Loucy (cell line): ENCODE measurements around the gene PAK5.

Source experiments
- H2AFZ ChIP-seq: fragments of 200-600 bp; sonication (generic); 2 replicates; pipeline ENCODE4 v1.6.0; 2016; ENCODE audit warnings: antibody characterized with exemption, mild to moderate bottlenecking, low read length, moderate library complexity
- H3F3A ChIP-seq: fragments of 200-600 bp; 2 replicates; pipeline ENCODE4 v1.6.0; 2016; ENCODE audit warnings: antibody characterized with exemption, low read depth, mild to moderate bottlenecking
- H3K27me3 ChIP-seq: fragments of 200-600 bp; sonication (generic); 2 replicates; pipeline ENCODE4 v1.6.1; 2014; ENCODE audit warnings: low read length, mild to moderate bottlenecking; ENCODE audit not compliant: insufficient read depth, poor library complexity, severe bottlenecking
- H3K36me3 ChIP-seq: fragments of 200-600 bp; sonication (generic); 2 replicates; pipeline ENCODE4 v1.6.1; 2016; ENCODE audit warnings: low read length; ENCODE audit not compliant: insufficient read depth
- H3K4me1 ChIP-seq: fragments of 200-600 bp; sonication (generic); 2 replicates; pipeline ENCODE4 v1.5.1; 2014; ENCODE audit warnings: low read length, mild to moderate bottlenecking; ENCODE audit not compliant: insufficient read depth, poor library complexity, severe bottlenecking
- H3K4me2 ChIP-seq: fragments of 200-600 bp; sonication (generic); 2 replicates; pipeline ENCODE4 v1.6.0; 2014; ENCODE audit warnings: antibody characterized with exemption, low read length, low read depth, mild to moderate bottlenecking; ENCODE audit not compliant: poor library complexity, severe bottlenecking
- H3K4me3 ChIP-seq: fragments of 200-600 bp; sonication (generic); 2 replicates; pipeline ENCODE4 v1.5.1; 2014; ENCODE audit warnings: low read length, mild to moderate bottlenecking, mixed read lengths; ENCODE audit not compliant: poor library complexity, severe bottlenecking
- H3K79me2 ChIP-seq: fragments of 200-600 bp; sonication (generic); 2 replicates; pipeline ENCODE4 v1.6.1; 2014; ENCODE audit warnings: low read length; ENCODE audit not compliant: insufficient read depth
- H3K9ac ChIP-seq: fragments of 200-600 bp; sonication (generic); 2 replicates; pipeline ENCODE4 v1.6.0; 2014; ENCODE audit warnings: mild to moderate bottlenecking, low read depth, low read length, moderate library complexity; ENCODE audit not compliant: poor library complexity, severe bottlenecking
- H3K9me2 ChIP-seq: fragments of 200-600 bp; sonication (generic); replicated peaks from 2 replicates; pipeline ENCODE4 v1.6.1; 2016; ENCODE audit warnings: low read depth, low read length, mixed read lengths
- H3K9me3 ChIP-seq: fragments of 200-600 bp; sonication (generic); 2 replicates; pipeline ENCODE4 v1.6.1; 2014; ENCODE audit warnings: mild to moderate bottlenecking, antibody characterized with exemption, low read length, low read depth; ENCODE audit not compliant: insufficient read depth
- H4K20me1 ChIP-seq: fragments of 200-600 bp; sonication (generic); 2 replicates; pipeline ENCODE4 v1.6.0; 2014; ENCODE audit warnings: antibody characterized with exemption, low read length, mild to moderate bottlenecking; ENCODE audit not compliant: insufficient read depth, poor library complexity, severe bottlenecking
- EZH2phosphoT487 ChIP-seq: fragments of 200-600 bp; IDR thresholded peaks from 2 replicates; pipeline ENCODE4 v1.6.1; 2018; ENCODE audit warnings: antibody characterized with exemption, mild to moderate bottlenecking, moderate library complexity, borderline replicate concordance
- TF ChIP-seq, protein P1 (sequence below): fragments of 200-600 bp; sonication (generic); conservative IDR thresholded peaks from 2 replicates; pipeline ENCODE4 v1.5.1; 2014; ENCODE audit warnings: mild to moderate bottlenecking, antibody characterized with exemption, low read length

Gene PAK5

DNA sequence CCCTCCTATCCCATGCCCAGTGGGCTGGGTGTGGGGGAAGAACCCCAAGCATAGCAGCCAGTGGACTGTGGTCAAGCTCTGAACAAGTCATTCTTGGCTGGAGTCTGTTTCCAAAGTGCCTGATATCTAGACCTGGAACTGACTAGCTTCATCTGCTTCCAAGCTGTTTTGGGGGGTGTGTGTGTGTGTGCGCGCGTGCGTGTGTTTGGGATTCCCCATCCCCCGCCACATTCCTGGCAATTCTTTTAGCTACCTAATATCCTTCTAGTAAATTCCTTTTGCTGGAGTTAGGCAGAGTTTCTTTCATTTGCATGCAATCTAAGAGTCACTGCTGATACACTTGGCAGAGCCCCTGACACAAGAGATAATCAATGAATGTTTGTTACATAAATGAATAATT, 7.8 kb downstream of the PAK5 start:
- H2AFZ ChIP-seq, result no peak overlapping the region
- no peaks in the 10 kb centered on the region for H3K79me2 ChIP-seq
- H3K4me3 ChIP-seq, result no peak overlapping the region
- no peaks in the 10 kb centered on the region for H4K20me1 ChIP-seq
- H3F3A ChIP-seq, result no peaks in the 10 kb centered on the region
- no peaks in the 10 kb centered on the region for H3K9me3 ChIP-seq
- no peaks in the 10 kb centered on the region for H3K27me3 ChIP-seq
- no peak overlapping the region for H3K4me2 ChIP-seq
- H3K9me2 ChIP-seq, result no peaks in the 10 kb centered on the region
- H3K9ac ChIP-seq, result no peak overlapping the region
- H3K4me1 ChIP-seq, result no peaks in the 10 kb centered on the region
- H3K36me3 ChIP-seq, result no peaks in the 10 kb centered on the region
- no peak for TF ChIP-seq EZH2phosphoT487
- TF ChIP-seq, protein P1, sequence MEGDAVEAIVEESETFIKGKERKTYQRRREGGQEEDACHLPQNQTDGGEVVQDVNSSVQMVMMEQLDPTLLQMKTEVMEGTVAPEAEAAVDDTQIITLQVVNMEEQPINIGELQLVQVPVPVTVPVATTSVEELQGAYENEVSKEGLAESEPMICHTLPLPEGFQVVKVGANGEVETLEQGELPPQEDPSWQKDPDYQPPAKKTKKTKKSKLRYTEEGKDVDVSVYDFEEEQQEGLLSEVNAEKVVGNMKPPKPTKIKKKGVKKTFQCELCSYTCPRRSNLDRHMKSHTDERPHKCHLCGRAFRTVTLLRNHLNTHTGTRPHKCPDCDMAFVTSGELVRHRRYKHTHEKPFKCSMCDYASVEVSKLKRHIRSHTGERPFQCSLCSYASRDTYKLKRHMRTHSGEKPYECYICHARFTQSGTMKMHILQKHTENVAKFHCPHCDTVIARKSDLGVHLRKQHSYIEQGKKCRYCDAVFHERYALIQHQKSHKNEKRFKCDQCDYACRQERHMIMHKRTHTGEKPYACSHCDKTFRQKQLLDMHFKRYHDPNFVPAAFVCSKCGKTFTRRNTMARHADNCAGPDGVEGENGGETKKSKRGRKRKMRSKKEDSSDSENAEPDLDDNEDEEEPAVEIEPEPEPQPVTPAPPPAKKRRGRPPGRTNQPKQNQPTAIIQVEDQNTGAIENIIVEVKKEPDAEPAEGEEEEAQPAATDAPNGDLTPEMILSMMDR, result no peak

DNA sequence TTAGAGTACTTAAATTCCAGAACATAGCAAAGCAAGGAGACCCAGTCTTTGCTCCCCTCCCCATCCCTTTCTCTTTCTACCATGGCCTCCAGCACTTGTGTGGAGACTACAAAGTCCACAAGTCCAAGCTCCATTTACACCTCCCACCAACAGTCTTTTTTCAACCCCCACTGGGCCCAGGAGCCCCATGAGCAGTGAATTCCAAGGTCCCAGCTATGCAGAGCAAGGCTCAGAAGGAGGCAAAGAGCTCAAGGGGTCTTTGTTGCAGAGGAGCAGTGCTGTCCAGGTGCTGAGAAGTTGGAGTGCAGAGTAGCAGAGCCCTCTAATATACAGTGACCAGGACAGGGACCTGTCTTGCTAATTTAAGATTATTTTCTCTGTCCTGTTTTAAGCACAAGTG, 9.0 kb downstream of the PAK5 start:
- Histone ChIP-seq H3K9me2 (no peaks in the 10 kb centered on the region), H3K36me3 (no peaks in the 10 kb centered on the region), H4K20me1 (no peaks in the 10 kb centered on the region), H3K9me3 (no peaks in the 10 kb centered on the region), H2AFZ (no peak overlapping the region), H3K9ac (no peak overlapping the region), H3K27me3 (no peaks in the 10 kb centered on the region), H3F3A (no peaks in the 10 kb centered on the region), H3K4me3 (no peak overlapping the region), H3K4me1 (no peaks in the 10 kb centered on the region), H3K4me2 (no peak overlapping the region), H3K79me2 (no peaks in the 10 kb centered on the region)
- TF ChIP-seq, protein P1, result no peak
- no peak for TF ChIP-seq EZH2phosphoT487

- Histone ChIP-seq H3K9me3 (no peaks in the 10 kb centered on the region), H4K20me1 (no peaks in the 10 kb centered on the region), H3F3A (no peaks in the 10 kb centered on the region), H3K4me3 (no peak overlapping the region), H3K79me2 (no peaks in the 10 kb centered on the region), H3K4me1 (no peaks in the 10 kb centered on the region), H3K4me2 (no peak overlapping the region), H3K9me2 (no peaks in the 10 kb centered on the region), H3K36me3 (no peaks in the 10 kb centered on the region), H2AFZ (no peak overlapping the region), H3K27me3 (no peaks in the 10 kb centered on the region), H3K9ac (no peak overlapping the region)
- TF ChIP-seq, protein P1, result no peak
- no peak for TF ChIP-seq EZH2phosphoT487
These were observed 21.2 kb downstream of the PAK5 start for GRCh38 chr20:9817654-9818053.
